DND-41 (cell line): ENCODE measurements around the gene TROAP.

Experiments
- ATAC-seq: fragments of 200-7000 bp; cut with Tn5 transposase; 3 replicates; pipeline ENCODE4 v1.9.1; 2021; ENCODE audit warnings: low read depth; ENCODE audit not compliant: insufficient read depth
- DNase-seq: peaks from one replicate; pipeline ENCODE4 v3.0.0-alpha.2; 2020
- H2AFZ ChIP-seq: 2 replicates; pipeline ENCODE4 v1.6.0; 2012; ENCODE audit warnings: low read depth, low read length
- H3K27ac ChIP-seq: 2 replicates; pipeline ENCODE4 v1.5.1; 2012; ENCODE audit warnings: low read length, inconsistent platforms
- H3K27me3 ChIP-seq: fragments of 200-600 bp; sonication (generic); 2 replicates; pipeline ENCODE4 v1.6.0; 2012; ENCODE audit warnings: low read length, mild to moderate bottlenecking, inconsistent platforms; ENCODE audit not compliant: insufficient read depth, poor library complexity
- H3K36me3 ChIP-seq: 2 replicates; pipeline ENCODE4 v1.5.1; 2012; ENCODE audit warnings: low read length, inconsistent platforms; ENCODE audit not compliant: insufficient read depth
- H3K4me1 ChIP-seq: 2 replicates; pipeline ENCODE4 v1.5.1; 2012; ENCODE audit warnings: mild to moderate bottlenecking, low read length; ENCODE audit not compliant: insufficient read depth
- H3K4me2 ChIP-seq: 2 replicates; pipeline ENCODE4 v1.6.0; 2012; ENCODE audit warnings: mild to moderate bottlenecking, moderate library complexity, low read length, inconsistent platforms; ENCODE audit not compliant: insufficient read depth
- H3K4me3 ChIP-seq, 2 experiments: fragments of 200-600 bp in 1 of 2; shearing (Covaris generic) in 1 of 2; 2 replicates each; pipeline ENCODE4 v1.5.1; 2012 to 2016; ENCODE audit warnings: inconsistent platforms in 2 of 2, low read length in 2 of 2, mild to moderate bottlenecking in 2 of 2, low read depth in 1 of 2, moderate library complexity in 1 of 2
- H3K79me2 ChIP-seq: 2 replicates; pipeline ENCODE4 v1.6.0; 2012; ENCODE audit warnings: low read length, inconsistent platforms; ENCODE audit not compliant: insufficient read depth
- H3K9ac ChIP-seq: 2 replicates; pipeline ENCODE4 v1.6.0; 2012; ENCODE audit warnings: low read depth, mild to moderate bottlenecking, inconsistent platforms, low read length, moderate library complexity
- H3K9me3 ChIP-seq: 2 replicates; pipeline ENCODE4 v1.5.1; 2012; ENCODE audit warnings: low read length, moderate library complexity, mild to moderate bottlenecking, inconsistent platforms; ENCODE audit not compliant: insufficient read depth, severe bottlenecking
- H4K20me1 ChIP-seq: 2 replicates; pipeline ENCODE4 v1.6.0; 2012; ENCODE audit warnings: low read length; ENCODE audit not compliant: insufficient read depth
- EZH2 ChIP-seq: IDR thresholded peaks from 3 replicates; pipeline ENCODE4 v1.6.1; 2012; ENCODE audit warnings: borderline replicate concordance, low read depth, mild to moderate bottlenecking, moderate library complexity, low read length, inconsistent platforms; ENCODE audit not compliant: severe bottlenecking
- TF ChIP-seq, protein P1 (sequence below): IDR thresholded peaks from 2 replicates; pipeline ENCODE4 v1.5.1; 2012; ENCODE audit warnings: borderline replicate concordance, low read length, moderate library complexity, mild to moderate bottlenecking; ENCODE audit not compliant: poor library complexity, severe bottlenecking; ENCODE audit errors: extremely low read depth

TROAP gene

DNA sequence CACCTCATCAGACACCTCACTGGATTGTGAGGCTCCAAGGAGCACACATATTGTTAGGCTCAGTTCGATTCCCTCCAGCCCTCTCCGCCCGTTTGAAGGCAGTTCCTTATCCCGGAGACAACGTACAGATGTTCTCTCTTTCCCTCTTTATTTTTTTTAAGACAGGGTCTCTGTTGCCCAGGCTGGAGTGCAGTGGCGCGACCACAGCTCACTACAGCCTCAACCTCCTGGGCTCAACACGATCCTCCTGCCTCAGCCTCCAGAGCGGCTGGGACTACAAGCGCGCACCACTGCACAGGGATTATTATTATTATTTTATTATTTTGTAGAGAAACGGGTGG is 718 bp upstream of the TROAP start:
- Histone ChIP-seq H3K9ac (peak overlapping the region; percentile 69), H2AFZ (peak overlapping the region; percentile 97), H3K36me3 (peaks cover 35% of the 10 kb centered on the region), H3K4me1 (peaks cover 37% of the 10 kb centered on the region), H3K4me3 (peak overlapping the region; percentile 73; a peak in 3 of 4 replicates), H3K79me2 (peaks cover 28% of the 10 kb centered on the region), H3K27ac (peak overlapping the region; percentile 95), H3K9me3 (no peaks in the 10 kb centered on the region), H4K20me1 (0 out of 2 replicates have a peak, but pooled peaks cover 3% of the 10 kb centered on the region), H3K27me3 (no peaks in the 10 kb centered on the region), H3K4me2 (peak overlapping the region; percentile 95)
- no peak for DNase-seq
- TF ChIP-seq EZH2: no peak
- TF ChIP-seq, protein P1, sequence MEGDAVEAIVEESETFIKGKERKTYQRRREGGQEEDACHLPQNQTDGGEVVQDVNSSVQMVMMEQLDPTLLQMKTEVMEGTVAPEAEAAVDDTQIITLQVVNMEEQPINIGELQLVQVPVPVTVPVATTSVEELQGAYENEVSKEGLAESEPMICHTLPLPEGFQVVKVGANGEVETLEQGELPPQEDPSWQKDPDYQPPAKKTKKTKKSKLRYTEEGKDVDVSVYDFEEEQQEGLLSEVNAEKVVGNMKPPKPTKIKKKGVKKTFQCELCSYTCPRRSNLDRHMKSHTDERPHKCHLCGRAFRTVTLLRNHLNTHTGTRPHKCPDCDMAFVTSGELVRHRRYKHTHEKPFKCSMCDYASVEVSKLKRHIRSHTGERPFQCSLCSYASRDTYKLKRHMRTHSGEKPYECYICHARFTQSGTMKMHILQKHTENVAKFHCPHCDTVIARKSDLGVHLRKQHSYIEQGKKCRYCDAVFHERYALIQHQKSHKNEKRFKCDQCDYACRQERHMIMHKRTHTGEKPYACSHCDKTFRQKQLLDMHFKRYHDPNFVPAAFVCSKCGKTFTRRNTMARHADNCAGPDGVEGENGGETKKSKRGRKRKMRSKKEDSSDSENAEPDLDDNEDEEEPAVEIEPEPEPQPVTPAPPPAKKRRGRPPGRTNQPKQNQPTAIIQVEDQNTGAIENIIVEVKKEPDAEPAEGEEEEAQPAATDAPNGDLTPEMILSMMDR: no peak
- ATAC-seq: no peak; the same call in 2 of the 3 replicates

DNA sequence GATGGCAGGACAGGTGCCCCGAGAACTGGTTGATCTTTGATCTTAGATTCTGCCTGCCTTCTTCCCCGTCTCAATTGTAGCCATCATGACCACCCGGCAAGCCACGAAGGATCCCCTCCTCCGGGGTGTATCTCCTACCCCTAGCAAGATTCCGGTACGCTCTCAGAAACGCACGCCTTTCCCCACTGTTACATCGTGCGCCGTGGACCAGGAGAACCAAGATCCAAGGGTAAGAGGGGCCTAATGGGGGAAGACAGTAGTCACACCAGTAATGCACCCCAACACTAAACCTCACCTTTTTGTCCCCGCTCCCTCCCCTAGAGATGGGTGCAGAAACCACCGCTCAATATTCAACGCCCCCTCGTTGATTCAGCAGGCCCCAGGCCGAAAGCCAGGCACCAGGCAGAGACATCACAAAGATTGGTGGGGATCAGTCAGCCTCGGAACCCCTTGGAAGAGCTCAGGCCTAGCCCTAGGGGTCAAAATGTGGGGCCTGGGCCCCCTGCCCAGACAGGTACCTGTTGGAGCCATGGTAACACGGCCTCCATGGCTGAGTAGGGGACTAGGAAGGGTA is 556 bp downstream of the TROAP start:
- Histone ChIP-seq H3K27me3 (no peaks in the 10 kb centered on the region), H3K9me3 (no peaks in the 10 kb centered on the region), H3K9ac (peak overlapping the region; percentile 69), H4K20me1 (0 out of 2 replicates have a peak, but pooled peaks cover 3% of the 10 kb centered on the region), H3K4me2 (peak overlapping the region; percentile 94), H2AFZ (peak overlapping the region; percentile 81), H3K79me2 (peaks cover 28% of the 10 kb centered on the region), H3K36me3 (peaks cover 45% of the 10 kb centered on the region), H3K27ac (peak overlapping the region; percentile 82), H3K4me1 (peaks cover 37% of the 10 kb centered on the region), H3K4me3 (peak overlapping the region; percentile 42 to 73)
- TF ChIP-seq, protein P1: no peak
- TF ChIP-seq EZH2: no peak
- DNase-seq (no peak), ATAC-seq (no peak)

DNA sequence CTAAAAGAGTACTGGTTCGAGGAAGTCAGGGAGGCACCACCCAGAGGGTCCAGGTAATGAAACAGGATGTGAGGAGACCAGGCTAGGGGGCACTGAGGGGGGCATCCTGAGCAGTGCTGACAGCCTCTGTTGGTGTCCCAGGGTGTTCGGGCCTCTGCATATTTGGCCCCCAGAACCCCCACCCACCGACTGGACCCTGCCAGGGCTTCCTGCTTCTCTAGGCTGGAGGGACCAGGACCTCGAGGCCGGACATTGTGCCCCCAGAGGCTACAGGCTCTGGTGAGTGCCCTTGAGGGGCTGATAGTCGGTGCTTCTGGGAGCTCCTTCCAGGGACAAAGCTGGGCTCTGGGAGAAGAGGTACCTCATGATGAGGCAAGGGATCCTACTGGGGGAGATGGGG is 2.6 kb downstream of the TROAP start:
- Histone ChIP-seq H3K27ac (no peak overlapping the region), H2AFZ (no peak overlapping the region), H3K4me2 (0 out of 2 replicates have a peak overlapping the region, but pooled peaks have one; percentile 11), H3K9me3 (no peaks in the 10 kb centered on the region), H3K27me3 (no peaks in the 10 kb centered on the region), H3K4me3 (no peak overlapping the region), H3K36me3 (peaks cover 65% of the 10 kb centered on the region), H3K79me2 (peaks cover 28% of the 10 kb centered on the region), H3K9ac (peak overlapping the region; percentile 2; the same call in 1 of the 2 replicates), H3K4me1 (peaks cover 37% of the 10 kb centered on the region), H4K20me1 (0 out of 2 replicates have a peak, but pooled peaks cover 6% of the 10 kb centered on the region)
- DNase-seq (no peak), ATAC-seq (no peak)
- TF ChIP-seq, protein P1: no peak
- no peak for TF ChIP-seq EZH2
